COLO829 (cell line): ENCODE data around the gene PKM.
A peak's percentile ranks its signal among the peaks of the same experiment; 100 is the strongest.

Source experiments
- DNase-seq: peaks from one replicate; pipeline ENCODE4 v3.0.0; 2012; ENCODE audit warnings: low spot score

The PKM gene

GRCh38 chr15:72155635-72156616 is 75.1 kb downstream of the PKM start:
- DNase-seq = peak; percentile 60

GRCh38 chr15:72155003-72155621 is 75.9 kb downstream of the PKM start:
- DNase-seq = peak; percentile 8

- no peak for DNase-seq
Measured at GRCh38 chr15:72154316-72154715, 76.7 kb downstream of the PKM start.

- DNase-seq = no peak
Measured at GRCh38 chr15:72153269-72154000, 77.6 kb downstream of the PKM start.
